H1 (cell line): ENCODE data around the gene INPP5A. TPM values are rescaled to one million over a fixed set of nuclear protein-coding genes. Genes with fewer than 3 reads are reported as not detected.

ENCODE experiments used
- CTCF ChIA-PET: fragments of 300-600 bp; sonication (Branson Sonifier 250); formaldehyde crosslinking; loops from one replicate; lab custom pipeline; 2021; ENCODE audit not compliant: partially characterized antibody; lab: Charles Lee
- POLR2A ChIA-PET: fragments of 300-600 bp; sonication (Branson Sonifier 250); formaldehyde crosslinking; loops from one replicate; lab custom pipeline; 2021; ENCODE audit warnings: inconsistent platforms; ENCODE audit not compliant: partially characterized antibody; lab: Charles Lee
- DNase-seq, 2 experiments: peaks; one replicate each; pipeline versions ENCODE4 v3.0.0 to v3.0.0-alpha.2; 2010 to 2022; ENCODE audit warnings: low spot score in 2 of 2, low read depth in 1 of 2, mixed read lengths in 1 of 2
- FAIRE-seq: peaks from 2 replicates; lab custom pipeline; 2011; peaks lifted over from hg19 to GRCh38; lab: Jason Lieb, UNC
- H2AFZ ChIP-seq: 2 replicates; pipeline ENCODE4 v1.8.1; 2012; ENCODE audit warnings: low read length, inconsistent platforms
- H2AK5ac ChIP-seq: 2 replicates; pipeline ENCODE4 v1.6.1; 2013; ENCODE audit warnings: low read depth, low read length
- H2BK120ac ChIP-seq: replicated peaks from 2 replicates; pipeline ENCODE3; 2013; ENCODE audit warnings: low read depth, low read length, inconsistent platforms
- H2BK12ac ChIP-seq: 2 replicates; pipeline ENCODE4 v1.6.1; 2013; ENCODE audit warnings: low read depth, low read length
- H2BK15ac ChIP-seq: 2 replicates; pipeline ENCODE4 v1.6.1; 2013; ENCODE audit warnings: low read length
- H2BK20ac ChIP-seq: 2 replicates; pipeline ENCODE4 v1.6.1; 2013; ENCODE audit warnings: low read length
- H2BK5ac ChIP-seq: 2 replicates; pipeline ENCODE4 v1.6.1; 2013; ENCODE audit warnings: low read depth, low read length
- H3K14ac ChIP-seq: 2 replicates; pipeline ENCODE4 v1.6.1; 2013; ENCODE audit warnings: inconsistent platforms; ENCODE audit not compliant: insufficient read length
- H3K18ac ChIP-seq: 2 replicates; pipeline ENCODE4 v1.6.1; 2013; ENCODE audit warnings: low read length; ENCODE audit errors: extremely low read depth
- H3K23ac ChIP-seq: 2 replicates; pipeline ENCODE4 v1.6.1; 2013; ENCODE audit warnings: inconsistent platforms; ENCODE audit not compliant: insufficient read length
- H3K23me2 ChIP-seq: 2 replicates; pipeline ENCODE4 v1.6.1; 2013; ENCODE audit warnings: low read depth, low read length
- H3K27ac ChIP-seq: 2 replicates; pipeline ENCODE4 v1.6.1; 2011; ENCODE audit warnings: low read depth, low read length, inconsistent platforms
- H3K27me3 ChIP-seq, 4 experiments: replicated peaks in 1 of 4; 1 replicate in 1 of 4; 2 replicates in 3 of 4; pipeline versions ENCODE4 v1.6.1 to v1.8.1; 2011 to 2013; ENCODE audit warnings: low read length in 3 of 4, mild to moderate bottlenecking in 3 of 4, inconsistent platforms in 2 of 4, mixed read lengths in 2 of 4, moderate library complexity in 1 of 4; ENCODE audit not compliant: control insufficient read depth in 3 of 4, insufficient read depth in 3 of 4; ENCODE audit errors: extremely low read depth in 1 of 4
- H3K36me3 ChIP-seq, 4 experiments: 2 replicates each; pipeline versions ENCODE4 v1.6.1 to v1.8.1; 2011 to 2013; ENCODE audit warnings: mild to moderate bottlenecking in 4 of 4, low read length in 3 of 4, moderate library complexity in 2 of 4, control low read depth in 1 of 4, inconsistent platforms in 1 of 4; ENCODE audit not compliant: insufficient read depth in 4 of 4, control insufficient read depth in 2 of 4
- H3K4ac ChIP-seq: replicated peaks from 2 replicates; pipeline ENCODE3; 2013; ENCODE audit warnings: low read length, low read depth, mixed read lengths, inconsistent platforms; ENCODE audit not compliant: insufficient read length
- H3K4me1 ChIP-seq, 4 experiments: replicated peaks in 1 of 4; 1 replicate in 1 of 4; 2 replicates in 3 of 4; pipeline versions ENCODE4 v1.6.1 to v1.8.1; 2011 to 2013; ENCODE audit warnings: low read length in 3 of 4, inconsistent platforms in 2 of 4, mixed read lengths in 1 of 4; ENCODE audit not compliant: insufficient read depth in 4 of 4, control insufficient read depth in 3 of 4
- H3K4me2 ChIP-seq, 2 experiments: 2 replicates each; pipeline versions ENCODE4 v1.6.1 to v1.8.1; 2011 to 2013; ENCODE audit warnings: low read depth in 2 of 2, low read length in 2 of 2, control low read depth in 1 of 2, inconsistent platforms in 1 of 2, mild to moderate bottlenecking in 1 of 2; ENCODE audit not compliant: insufficient read depth in 1 of 2
- H3K4me3 ChIP-seq, 4 experiments: fragments of 200-600, 300-600 bp in 1 of 4; sonication (generic), shearing (Covaris generic), sonication (Bioruptor Twin) in 1 of 4; 2 replicates each; pipeline versions ENCODE4 v1.5.1 to v1.8.1; 2011 to 2016; ENCODE audit warnings: low read length in 4 of 4, low read depth in 3 of 4, control low read depth in 2 of 4, inconsistent platforms in 2 of 4, mild to moderate bottlenecking in 2 of 4, mixed read lengths in 1 of 4, moderate library complexity in 1 of 4; ENCODE audit not compliant: insufficient read depth in 2 of 4; ENCODE audit errors: extremely low read depth in 1 of 4
- H3K56ac ChIP-seq: replicated peaks from 2 replicates; pipeline ENCODE3; 2013; ENCODE audit warnings: low read depth, mild to moderate bottlenecking, mixed read lengths, low read length, inconsistent platforms; ENCODE audit not compliant: insufficient read length
- H3K79me1 ChIP-seq: 2 replicates; pipeline ENCODE4 v1.6.1; 2013; ENCODE audit warnings: low read depth, low read length, control low read depth
- H3K79me2 ChIP-seq, 2 experiments: 2 replicates each; pipeline versions ENCODE4 v1.6.1 to v1.8.1; 2012 to 2013; ENCODE audit warnings: low read length in 2 of 2, mild to moderate bottlenecking in 2 of 2, inconsistent platforms in 1 of 2; ENCODE audit not compliant: insufficient read depth in 2 of 2, control insufficient read depth in 1 of 2
- H3K9ac ChIP-seq, 4 experiments: replicated peaks in 1 of 4; 1 replicate in 1 of 4; 2 replicates in 3 of 4; pipeline versions ENCODE4 v1.6.1 to v1.8.1; 2011 to 2013; ENCODE audit warnings: low read depth in 3 of 4, low read length in 3 of 4, control low read depth in 2 of 4, mild to moderate bottlenecking in 2 of 4, moderate library complexity in 2 of 4, inconsistent platforms in 1 of 4; ENCODE audit errors: extremely low read depth in 1 of 4
- H3K9me3 ChIP-seq, 2 experiments: 2 replicates each; pipeline versions ENCODE4 v1.6.1 to v1.8.1; 2012 to 2013; ENCODE audit warnings: mild to moderate bottlenecking in 2 of 2, moderate library complexity in 2 of 2, control low read depth in 1 of 2, inconsistent platforms in 1 of 2, low read depth in 1 of 2, low read length in 1 of 2, mixed read lengths in 1 of 2; ENCODE audit not compliant: insufficient read depth in 2 of 2
- H4K20me1 ChIP-seq, 2 experiments: replicated peaks in 1 of 2; 2 replicates each; pipeline versions ENCODE3 to v1.8.1; 2011 to 2013; ENCODE audit warnings: inconsistent platforms in 2 of 2, low read length in 2 of 2, mild to moderate bottlenecking in 1 of 2; ENCODE audit not compliant: insufficient read depth in 2 of 2, control insufficient read depth in 1 of 2
- H4K5ac ChIP-seq: 2 replicates; pipeline ENCODE4 v1.6.1; 2013; ENCODE audit warnings: low read length, low read depth, mixed read lengths, inconsistent platforms; ENCODE audit not compliant: insufficient read length
- H4K8ac ChIP-seq: 2 replicates; pipeline ENCODE4 v1.8.0; 2013; ENCODE audit warnings: mild to moderate bottlenecking, moderate library complexity, low read length, inconsistent platforms; ENCODE audit not compliant: insufficient read depth; ENCODE audit errors: extremely low read depth
- H4K91ac ChIP-seq: replicated peaks from 2 replicates; pipeline ENCODE3; 2013; ENCODE audit warnings: low read length, mixed read lengths, inconsistent platforms; ENCODE audit not compliant: insufficient read length
- CBX8 ChIP-seq: fragments of 300-800, 300-1000 bp; sonication (generic); IDR thresholded peaks from 2 replicates; pipeline ENCODE4 v1.7.1; 2016; ENCODE audit warnings: low read depth, low read length, borderline replicate concordance
- CREB1 ChIP-seq: IDR thresholded peaks from 2 replicates; pipeline ENCODE4 v1.6.1; 2012; ENCODE audit warnings: inconsistent platforms
- CTBP2 ChIP-seq: IDR thresholded peaks from 2 replicates; pipeline ENCODE4 v1.7.0; 2011; ENCODE audit warnings: borderline replicate concordance, mild to moderate bottlenecking, moderate library complexity, mixed read lengths, low read length; ENCODE audit not compliant: insufficient read depth, insufficient read length
- SIX5 ChIP-seq: IDR thresholded peaks from 2 replicates; pipeline ENCODE4 v1.6.1; 2011; ENCODE audit warnings: mild to moderate bottlenecking, low read depth, low read length
- whole genome bisulfite sequencing, 2 experiments: shearing (Covaris generic) in 1 of 2; methylation state at CpG; one replicate each; pipeline versions ENCODE4 v1.1.6 to v1.1.7; 2013 to 2015; ENCODE audit warnings: low lambda C conversion rate in 2 of 2, mixed read lengths in 2 of 2, inconsistent platforms in 1 of 2, low coverage in 1 of 2, missing lambda C conversion rate in 1 of 2; ENCODE audit not compliant: insufficient replicate concordance in 2 of 2, insufficient coverage in 1 of 2, insufficient read length in 1 of 2; ENCODE audit errors: extremely low coverage in 1 of 2, missing lambda C conversion rate in 1 of 2; 5-methylcytosine and 5-hydroxymethylcytosine counted together
- polyA plus RNA-seq, 7 experiments: library from polyadenylated mRNA; depleted of rRNA in 3 of 7; stranded (reverse) in 5 of 7; unstranded in 2 of 7; fragments of >200 nt in 5 of 7; fragments of 200-250 nt in 2 of 7; gene quantifications; 1 replicate in 5 of 7; 2 replicates in 1 of 7; 4 replicates in 1 of 7; pipeline versions ENCODE4 v1.2.1 to v1.2.3, GENCODE V29; 2011 to 2013; ENCODE audit warnings: missing spikeins in 2 of 7, mixed read lengths in 2 of 7
- total RNA-seq: library from RNA; stranded (reverse); fragmentation: NEBNext Ultra II Directional; extraction: Animal tissue kit (Norgen Biotek cat#: 25700); gene quantifications from 2 replicates; pipeline ENCODE4 v1.2.1, GENCODE V29; 2021

INPP5A gene
- total and polyA plus RNA-seq, 2 of the 8 experiments (the other 6 are each of a cell fraction or from before 2014, with no cell fraction given): 19.7 to 27.5 TPM

- H3K27me3 ChIP-seq: no peaks in the 10 kb centered on the region
- no peak overlapping the region for H2BK5ac ChIP-seq
- H3K79me1 ChIP-seq: no peaks in the 10 kb centered on the region
- no peak overlapping the region for H3K27ac ChIP-seq
- H2BK20ac ChIP-seq: no peak overlapping the region
- no peak overlapping the region for H2AK5ac ChIP-seq
- no peak overlapping the region for H3K18ac ChIP-seq
- ChIA-PET CTCF (interaction anchor here (0.7 kb wide), 1 partner anchor 9 kb away, joined by 3 read pairs; no protein-coding TSS in a partner anchor), POLR2A (no interaction called here)
- H2BK15ac ChIP-seq: no peak overlapping the region
- no peak overlapping the region for H3K4ac ChIP-seq
- H3K56ac ChIP-seq: no peak overlapping the region
- H3K9ac ChIP-seq: no peak overlapping the region
- H3K14ac ChIP-seq: no peak overlapping the region
- peaks cover 8 to 14% of the 10 kb centered on the region in 2 experiments; a peak in 2 of 4 replicates for H3K9me3 ChIP-seq
- H4K20me1 ChIP-seq: peaks cover 0 to 6% of the 10 kb centered on the region in 2 experiments
- no peak overlapping the region for H3K4me3 ChIP-seq
- DNase-seq (no peak), FAIRE-seq (no peak)
- no peaks in the 10 kb centered on the region for H3K79me2 ChIP-seq
- H2BK12ac ChIP-seq: no peak overlapping the region
- 88% methylated on average over 11 of the region's 11 CpGs; no CpG with 5 or more reads in 1 of the 2 experiments for WGBS, 2 experiments
- H3K23ac ChIP-seq: no peak overlapping the region
- no peak overlapping the region for H3K4me2 ChIP-seq
- H4K8ac ChIP-seq: no peak overlapping the region
- H4K5ac ChIP-seq: no peak overlapping the region
- H4K91ac ChIP-seq: no peak overlapping the region
- H3K23me2 ChIP-seq: no peaks in the 10 kb centered on the region
- no peak overlapping the region for H2AFZ ChIP-seq
- no peak overlapping the region for H2BK120ac ChIP-seq
- H3K4me1 ChIP-seq: no peaks in the 10 kb centered on the region; a peak in 1 of 7 replicates
- no peaks in the 10 kb centered on the region for H3K36me3 ChIP-seq
- TF ChIP-seq SIX5: no peak
- no peak for TF ChIP-seq CREB1
- no peak for TF ChIP-seq CTBP2
- no peak for TF ChIP-seq CBX8
Measured at GRCh38 chr10:132761395-132762060, 223.9 kb downstream of the INPP5A start.
